ENCODE measurements around the gene ZBTB20.

ZBTB20 gene

GRCh38 chr3:114562557-114562956, 584.5 kb downstream of the ZBTB20 start:
- DNase-seq = no peak

- DNase-seq = no peak
Measured at GRCh38 chr3:114558271-114558670, 588.8 kb downstream of the ZBTB20 start.

- no peak for DNase-seq
Measured at GRCh38 chr3:114557791-114558190, 589.3 kb downstream of the ZBTB20 start.

- DNase-seq = no peak
Measured at GRCh38 chr3:114556657-114557213, 590.4 kb downstream of the ZBTB20 start.

GRCh38 chr3:114554731-114555130, 592.4 kb downstream of the ZBTB20 start:
- DNase-seq = no peak

- no peak for DNase-seq
Measured at GRCh38 chr3:114553949-114554593, 593.0 kb downstream of the ZBTB20 start.

GRCh38 chr3:114552527-114552812, 594.6 kb downstream of the ZBTB20 start:
- DNase-seq = no peak

GRCh38 chr3:114551770-114552526, 595.1 kb downstream of the ZBTB20 start:
- DNase-seq = no peak

GRCh38 chr3:114550165-114550564, 596.9 kb downstream of the ZBTB20 start:
- DNase-seq = no peak

- no peak for DNase-seq
Measured at GRCh38 chr3:114545193-114545592, 601.9 kb downstream of the ZBTB20 start.

GRCh38 chr3:114542359-114542758, 604.7 kb downstream of the ZBTB20 start:
- DNase-seq = no peak

GRCh38 chr3:114539525-114539924, 607.6 kb downstream of the ZBTB20 start:
- no peak for DNase-seq

- no peak for DNase-seq
Measured at GRCh38 chr3:114538211-114538610, 608.9 kb downstream of the ZBTB20 start.

GRCh38 chr3:114528517-114528916, 618.6 kb downstream of the ZBTB20 start:
- no peak for DNase-seq

- DNase-seq = no peak
Measured at GRCh38 chr3:114527036-114527644, 619.9 kb downstream of the ZBTB20 start.

GRCh38 chr3:114525278-114525677, 621.8 kb downstream of the ZBTB20 start:
- no peak for DNase-seq

- DNase-seq = no peak
Measured at GRCh38 chr3:114519415-114519814, 627.7 kb downstream of the ZBTB20 start.

GRCh38 chr3:114518206-114518808, 628.8 kb downstream of the ZBTB20 start:
- DNase-seq = no peak

GRCh38 chr3:114510201-114510600, 636.9 kb downstream of the ZBTB20 start:
- no peak for DNase-seq

- no peak for DNase-seq
Measured at GRCh38 chr3:114509756-114510155, 637.3 kb downstream of the ZBTB20 start.

- DNase-seq = no peak
Measured at GRCh38 chr3:114508976-114509375, 638.1 kb downstream of the ZBTB20 start.

- DNase-seq = no peak
Measured at GRCh38 chr3:114508208-114508607, 638.9 kb downstream of the ZBTB20 start.

- no peak for DNase-seq
Measured at GRCh38 chr3:114506591-114507300, 640.3 kb downstream of the ZBTB20 start.
